Thymus (tissue), 14 donors: ENCODE data around the gene FAM98C. TPM values are rescaled to one million over a fixed set of nuclear protein-coding genes. Genes with fewer than 3 reads are reported as not detected.

Experiments used
- DNase-seq, 9 donors: peaks; one replicate each; pipeline ENCODE4 v3.0.0-alpha.2; 2013; ENCODE audit warnings: low spot score in 9 of 9, low read depth in 6 of 9, missing footprints in 1 of 9
- H3K27ac ChIP-seq, 2 donors: one replicate each; pipeline ENCODE4 v1.5.1; 2013; ENCODE audit warnings: control low read depth in 1 of 2, low read depth in 1 of 2, low read length in 1 of 2, mild to moderate bottlenecking in 1 of 2, moderate library complexity in 1 of 2
- H3K27me3 ChIP-seq, 2 donors: one replicate each; pipeline ENCODE4 v1.5.1; 2013; ENCODE audit warnings: low read length in 1 of 2; ENCODE audit not compliant: control insufficient read depth in 2 of 2, insufficient read depth in 1 of 2
- H3K36me3 ChIP-seq, 2 donors: one replicate each; pipeline ENCODE4 v1.5.1; 2013; ENCODE audit warnings: low read length in 1 of 2, mild to moderate bottlenecking in 1 of 2, moderate library complexity in 1 of 2; ENCODE audit not compliant: control insufficient read depth in 2 of 2, insufficient read depth in 2 of 2
- H3K4me1 ChIP-seq, 2 donors: one replicate each; pipeline ENCODE4 v1.5.1; 2013; ENCODE audit warnings: low read length in 2 of 2; ENCODE audit not compliant: control insufficient read depth in 2 of 2, insufficient read depth in 2 of 2
- H3K4me3 ChIP-seq, 2 donors: one replicate each; pipeline ENCODE4 v1.5.1; 2013; ENCODE audit warnings: low read length in 2 of 2, control low read depth in 1 of 2, mild to moderate bottlenecking in 1 of 2
- H3K9me3 ChIP-seq, 2 donors: one replicate each; pipeline ENCODE4 v1.5.1; 2013; ENCODE audit warnings: low read length in 1 of 2, mild to moderate bottlenecking in 1 of 2; ENCODE audit not compliant: control insufficient read depth in 2 of 2, insufficient read depth in 1 of 2
- WGBS: extraction: QIAGEN DNeasy Blood & Tissue Kit; methylation state at CpG from one replicate; pipeline ENCODE4 v1.1.7; 2013; 5-methylcytosine and 5-hydroxymethylcytosine counted together
- long read RNA-seq, 10 donors: transcript quantifications; one replicate each; lab custom pipeline, GENCODE V29; 2026
- polyA plus RNA-seq: library from polyadenylated mRNA; stranded (reverse); fragments of 200-250 nt; gene quantifications from one replicate; pipeline ENCODE4 v1.2.3, GENCODE V29; 2013
- total RNA-seq: library from RNA; stranded (reverse); fragments of 120-200 nt; gene quantifications from one replicate; pipeline ENCODE4 v1.2.4, GENCODE V29; 2013
- donor health status: healthy.

The FAM98C gene
- total RNA-seq: 12.6 TPM
- 22.0 TPM for polyA plus RNA-seq
- long read RNA-seq, donor 1, partial matches to known transcripts: 0 of 1 reads
- long read RNA-seq, donor 1, other reads (novel, unspliced or antisense): 0 of 1 reads
- long read RNA-seq, donor 2, full-length matches to known transcripts: 15 of 15 reads
- long read RNA-seq, donor 2, partial matches to known transcripts: 0 of 15 reads
- long read RNA-seq, donor 2, other reads (novel, unspliced or antisense): 0 of 15 reads
- long read RNA-seq, donor 3, partial matches to known transcripts: 0 of 4 reads
- long read RNA-seq, donor 3, other reads (novel, unspliced or antisense): 0 of 4 reads
- long read RNA-seq, donor 4, partial matches to known transcripts: 0 of 1 reads
- long read RNA-seq, donor 4, other reads (novel, unspliced or antisense): 0 of 1 reads
- long read RNA-seq, donor 5, partial matches to known transcripts: 8 of 11 reads
- long read RNA-seq, donor 5, other reads (novel, unspliced or antisense): 0 of 11 reads
- long read RNA-seq, donor 6, transcript FAM98C-201 (8 exons, 1,271 nt): major isoform, 6 of 8 reads
- long read RNA-seq, donor 6, partial matches to known transcripts: 0 of 8 reads
- long read RNA-seq, donor 6, other reads (novel, unspliced or antisense): 0 of 8 reads
- long read RNA-seq, donor 7, partial matches to known transcripts: 0 of 2 reads
- long read RNA-seq, donor 7, other reads (novel, unspliced or antisense): 0 of 2 reads
- long read RNA-seq, donor 8, partial matches to known transcripts: 0 of 2 reads
- long read RNA-seq, donor 8, other reads (novel, unspliced or antisense): 0 of 2 reads
- long read RNA-seq, donor 9: 0 reads
- long read RNA-seq, donor 10, partial matches to known transcripts: 0 of 3 reads
- long read RNA-seq, donor 10, other reads (novel, unspliced or antisense): 0 of 3 reads

GRCh38 chr19:38402967-38403674 lies at the start of gene FAM98C:
Gene FAM98C, plus strand, starts transcription at chr19:38403093. Its CDS starts 61 bp downstream, at chr19:38403154.
- Histone ChIP-seq H3K9me3 (no peaks in the 10 kb centered on the region), H3K36me3 (peaks cover 7 to 18% of the 10 kb centered on the region in 2 donors), H3K27ac (peak within 1 kb of the TSS; percentile 76 to 88), H3K27me3 (peaks cover 5 to 18% of the 10 kb centered on the region in 2 donors), H3K4me3 (peak within 1 kb of the TSS; percentile 67), H3K4me1 (peaks cover 5 to 9% of the 10 kb centered on the region in 2 donors)
- under 1% methylated on average over 82 of the region's 82 CpGs for WGBS
- DNase-seq: peak; percentile 89 to 99 (median 98)

GRCh38 chr19:38355728-38356725 lies 46.9 kb upstream of the FAM98C start:
- peaks cover 15 to 37% of the 10 kb centered on the region in 2 donors for H3K27me3 ChIP-seq
- DNase-seq: no peak

GRCh38 chr19:38358071-38358470 lies 44.8 kb upstream of the FAM98C start:
- Histone ChIP-seq H3K27ac (no peak overlapping the region), H3K36me3 (no peaks in the 10 kb centered on the region), H3K9me3 (no peaks in the 10 kb centered on the region), H3K4me3 (no peak overlapping the region), H3K4me1 (peaks cover 4 to 11% of the 10 kb centered on the region in 2 donors), H3K27me3 (peaks cover 28 to 56% of the 10 kb centered on the region in 2 donors)
- DNase-seq: no peak
- WGBS: 60% methylated on average over 5 of the region's 5 CpGs

More at GRCh38 chr19:38355728-38356725, 46.9 kb upstream of the FAM98C start:
- Histone ChIP-seq H3K4me1 (no peaks in the 10 kb centered on the region), H3K36me3 (no peaks in the 10 kb centered on the region), H3K27ac (no peak overlapping the region), H3K4me3 (no peak overlapping the region), H3K9me3 (no peaks in the 10 kb centered on the region)
- 88% methylated on average over 16 of the region's 16 CpGs for whole genome bisulfite sequencing

- H3K27ac ChIP-seq: no peak overlapping the region
- no peak for DNase-seq
- peaks cover 4 to 11% of the 10 kb centered on the region in 2 donors for H3K4me1 ChIP-seq
- peaks cover 28 to 58% of the 10 kb centered on the region in 2 donors for H3K27me3 ChIP-seq
- H3K9me3 ChIP-seq: peaks cover 0 to under 1% of the 10 kb centered on the region in 2 donors
- H3K36me3 ChIP-seq: no peaks in the 10 kb centered on the region
- whole genome bisulfite sequencing: 60% methylated on average over 18 of the region's 18 CpGs
- no peak overlapping the region for H3K4me3 ChIP-seq
Observed at GRCh38 chr19:38359242-38360021, 43.5 kb upstream of the FAM98C start.

GRCh38 chr19:38360351-38360750 lies 42.5 kb upstream of the FAM98C start:
- no peak overlapping the region for H3K27ac ChIP-seq
- peaks cover 0 to 6% of the 10 kb centered on the region in 2 donors for H3K9me3 ChIP-seq
- peaks cover 4 to 11% of the 10 kb centered on the region in 2 donors for H3K4me1 ChIP-seq
- DNase-seq: no peak
- H3K36me3 ChIP-seq: no peaks in the 10 kb centered on the region
- H3K27me3 ChIP-seq: peaks cover 28 to 61% of the 10 kb centered on the region in 2 donors
- 92% methylated on average over 9 of the region's 9 CpGs for WGBS
- no peak overlapping the region for H3K4me3 ChIP-seq

GRCh38 chr19:38360839-38361631 lies 41.9 kb upstream of the FAM98C start:
- Histone ChIP-seq H3K4me3 (peak overlapping the region in 1 of 2 donors; percentile 62), H3K4me1 (peaks cover 4 to 11% of the 10 kb centered on the region in 2 donors), H3K36me3 (no peaks in the 10 kb centered on the region), H3K27me3 (peaks cover 28 to 61% of the 10 kb centered on the region in 2 donors), H3K27ac (no peak overlapping the region), H3K9me3 (peaks cover 0 to 6% of the 10 kb centered on the region in 2 donors)
- DNase-seq: no peak
- WGBS: 26% methylated on average over 23 of the region's 23 CpGs

GRCh38 chr19:38361633-38362075 lies 41.2 kb upstream of the FAM98C start:
- H3K27ac ChIP-seq: no peak overlapping the region

More at GRCh38 chr19:38361633-38362075, 41.2 kb upstream of the FAM98C start:
- H3K4me1 ChIP-seq: peaks cover 4 to 11% of the 10 kb centered on the region in 2 donors
- peaks cover 0 to 6% of the 10 kb centered on the region in 2 donors for H3K9me3 ChIP-seq
- WGBS: under 1% methylated on average over 37 of the region's 37 CpGs
- peak in 3 of 9 donors; percentile 33 to 68 (median 46) for DNase-seq
- peaks cover 28 to 56% of the 10 kb centered on the region in 2 donors for H3K27me3 ChIP-seq
- H3K4me3 ChIP-seq: peak overlapping the region; percentile 37 to 62
- no peaks in the 10 kb centered on the region for H3K36me3 ChIP-seq
